ENCODE measurements around the gene ERICH3.

Gene ERICH3

GRCh38 chr1:74693473-74693872 lies 19.9 kb upstream of the ERICH3 start:
- DNase-seq (ENCODE audit: low read depth), result peak; percentile 50
- in situ Hi-C loops (cut with HindIII; ENCODE audit: low sequenced_read_pairs), result no loop called here
- no peak for TF ChIP-seq CTCF (IDR thresholded peaks at IDR 0.05; ENCODE audit: low read depth, low read length, missing control alignments)
- H3K4me3 ChIP-seq (ENCODE audit: low read depth, low read length), result no peak overlapping the region

GRCh38 chr1:74690909-74691308 lies 17.3 kb upstream of the ERICH3 start:
- in situ Hi-C loops (cut with HindIII; ENCODE audit: low sequenced_read_pairs), result no loop called here
- DNase-seq (ENCODE audit: low read depth), result no peak
- no peak overlapping the region for H3K4me3 ChIP-seq (ENCODE audit: low read depth, low read length)
- no peak for TF ChIP-seq CTCF (IDR thresholded peaks at IDR 0.05; ENCODE audit: low read depth, low read length, missing control alignments)

GRCh38 chr1:74690364-74690696 lies 16.7 kb upstream of the ERICH3 start:
- no peak for TF ChIP-seq CTCF (IDR thresholded peaks at IDR 0.05; ENCODE audit: low read depth, low read length, missing control alignments)
- H3K4me3 ChIP-seq (ENCODE audit: low read depth, low read length), result no peak overlapping the region
- in situ Hi-C loops (cut with HindIII; ENCODE audit: low sequenced_read_pairs), result no loop called here
- no peak for DNase-seq (ENCODE audit: low read depth)

- no peak overlapping the region for H3K4me3 ChIP-seq (ENCODE audit: low read depth, low read length)
- peak; percentile 53 for DNase-seq (ENCODE audit: low read depth)
- peak; percentile 67 for TF ChIP-seq CTCF (IDR thresholded peaks at IDR 0.05; ENCODE audit: low read depth, low read length, missing control alignments)
- in situ Hi-C loops (cut with HindIII; ENCODE audit: low sequenced_read_pairs), result no loop called here
These were observed 16.2 kb upstream of the ERICH3 start for GRCh38 chr1:74689621-74690363.

- TF ChIP-seq CTCF (IDR thresholded peaks at IDR 0.05; ENCODE audit: low read depth, low read length, missing control alignments), result no peak
- in situ Hi-C loops (cut with HindIII; ENCODE audit: low sequenced_read_pairs), result no loop called here
These were observed 13.3 kb upstream of the ERICH3 start for GRCh38 chr1:74686928-74687327.

GRCh38 chr1:74684301-74684700 lies 10.7 kb upstream of the ERICH3 start:
- H3K4me3 ChIP-seq (ENCODE audit: low read depth, low read length), result no peak overlapping the region
- TF ChIP-seq CTCF (IDR thresholded peaks at IDR 0.05; ENCODE audit: low read depth, low read length, missing control alignments), result no peak
- no peak for DNase-seq (ENCODE audit: low read depth)
- in situ Hi-C loops (cut with HindIII; ENCODE audit: low sequenced_read_pairs), result no loop called here

More at GRCh38 chr1:74686928-74687327, 13.3 kb upstream of the ERICH3 start:
- H3K4me3 ChIP-seq (ENCODE audit: low read depth, low read length), result no peak overlapping the region
- no peak for DNase-seq (ENCODE audit: low read depth)

Data from astrocyte of the cerebellum (primary cell).